Activated T-cell treated with anti-CD3 and anti-CD28 coated beads for 4 hours (primary cell): Measurements from ENCODE around the gene NPFFR1.
"Not testable (repeated sequence)": the region's sequence is repeated elsewhere in the genome, so short reads cannot be mapped to it uniquely, and the experiment has no call there.

Experiments
- DNase-seq: peaks from one replicate; pipeline ENCODE4 v3.0.0-alpha.2; 2020

Gene NPFFR1

GRCh38 chr10:70254778-70255328 lies 29.0 kb downstream of the NPFFR1 start:
- DNase-seq = no peak

GRCh38 chr10:70253878-70254765 lies 29.7 kb downstream of the NPFFR1 start:
- DNase-seq = no peak

GRCh38 chr10:70250961-70251680 lies 32.7 kb downstream of the NPFFR1 start:
- no peak for DNase-seq

- DNase-seq = no peak
Measured at GRCh38 chr10:70247360-70247759, 36.4 kb downstream of the NPFFR1 start.

GRCh38 chr10:70241081-70241480 lies 42.7 kb downstream of the NPFFR1 start:
- DNase-seq = no peak

- not testable (repeated sequence) for DNase-seq
Measured at GRCh38 chr10:70239986-70240385, 43.8 kb downstream of the NPFFR1 start.

GRCh38 chr10:70239077-70239976 lies 44.5 kb downstream of the NPFFR1 start:
- DNase-seq = not testable (repeated sequence)

- DNase-seq = not testable (repeated sequence)
Measured at GRCh38 chr10:70237958-70238536, 45.8 kb downstream of the NPFFR1 start.

GRCh38 chr10:70234668-70235447 lies 48.9 kb downstream of the NPFFR1 start:
- no peak for DNase-seq

- DNase-seq = no peak
Measured at GRCh38 chr10:70233939-70234300, 49.9 kb downstream of the NPFFR1 start.

GRCh38 chr10:70233109-70233938 lies 50.5 kb downstream of the NPFFR1 start, which contains the start of gene PPA1:
Gene PPA1, minus strand, starts transcription at chr10:70233429. Its CDS starts 102 bp downstream, at chr10:70233327.
- DNase-seq = peak; percentile 99

- peak; percentile 17 for DNase-seq
Measured at GRCh38 chr10:70232859-70233108, 51.0 kb downstream of the NPFFR1 start.

GRCh38 chr10:70232155-70232858 lies 51.5 kb downstream of the NPFFR1 start:
- peak; percentile 52 for DNase-seq

GRCh38 chr10:70228491-70228890 lies 55.3 kb downstream of the NPFFR1 start:
- no peak for DNase-seq

- DNase-seq = no peak
Measured at GRCh38 chr10:70227548-70228320, 56.1 kb downstream of the NPFFR1 start.

GRCh38 chr10:70223728-70224127 lies 60.1 kb downstream of the NPFFR1 start:
- DNase-seq = no peak

- DNase-seq = not testable (repeated sequence)
Measured at GRCh38 chr10:70222811-70223447, 60.9 kb downstream of the NPFFR1 start.

GRCh38 chr10:70222340-70222794 lies 61.4 kb downstream of the NPFFR1 start:
- DNase-seq = no peak

- DNase-seq = no peak
Measured at GRCh38 chr10:70221030-70221429, 62.8 kb downstream of the NPFFR1 start.
